Activated CD8-positive, alpha-beta T cell treated with anti-CD3 and anti-CD28 coated beads, Interleukin-2, amount 10 ng/mL, durations not matched to agents 7 days and 5 days (primary cell): ENCODE results near the gene IFNL4. TPM values are rescaled to one million over a fixed set of nuclear protein-coding genes. Genes with fewer than 3 reads are reported as not detected.
"Not testable (repeated sequence)": the region's sequence is repeated elsewhere in the genome, so short reads cannot be mapped to it uniquely, and the experiment has no call there.

Experiments
- ATAC-seq: fragments of 150-1000 bp; cut with Tn5 transposase; one replicate; pipeline ENCODE4 v1.10.0; 2021; ENCODE audit warnings: moderate library complexity
- CTCF ChIA-PET: fragments of 350-600 bp; sonication (Branson Sonifier 250); formaldehyde crosslinking; loops from one replicate; lab custom pipeline; 2021; ENCODE audit warnings: antibody characterized with exemption; lab: Charles Lee
- POLR2A ChIA-PET: fragments of 350-600 bp; sonication (Branson Sonifier 250); formaldehyde crosslinking; loops from one replicate; lab custom pipeline; 2021; ENCODE audit warnings: antibody characterized with exemption; lab: Charles Lee
- DNase-seq: peaks from one replicate; pipeline ENCODE4 v3.0.0-alpha.2; 2020
- H3K27ac Mint-ChIP-seq: one replicate; pipeline ENCODE4 v1.8.0; 2021; ENCODE audit warnings: mild to moderate bottlenecking, mixed read lengths
- H3K27me3 Mint-ChIP-seq: one replicate; pipeline ENCODE4 v1.8.0; 2021; ENCODE audit warnings: low read depth, mixed read lengths
- H3K36me3 Mint-ChIP-seq: one replicate; pipeline ENCODE4 v1.8.0; 2021; ENCODE audit warnings: low read depth, mixed read lengths
- H3K4me1 Mint-ChIP-seq: one replicate; pipeline ENCODE4 v1.8.0; 2021; ENCODE audit warnings: low read depth, mixed read lengths
- H3K4me3 Mint-ChIP-seq: one replicate; pipeline ENCODE4 v1.8.0; 2021; ENCODE audit warnings: mild to moderate bottlenecking, mixed read lengths
- H3K9me3 Mint-ChIP-seq: one replicate; pipeline ENCODE4 v1.8.0; 2022; ENCODE audit warnings: mixed read lengths; ENCODE audit not compliant: insufficient read depth
- total RNA-seq, 2 experiments: library from RNA; stranded (reverse); gene quantifications; one replicate each; pipeline ENCODE4 v1.2.3, GENCODE V29; 2021

IFNL4 gene
- total RNA-seq, 2 experiments from 2014 or later: not detected

DNA sequence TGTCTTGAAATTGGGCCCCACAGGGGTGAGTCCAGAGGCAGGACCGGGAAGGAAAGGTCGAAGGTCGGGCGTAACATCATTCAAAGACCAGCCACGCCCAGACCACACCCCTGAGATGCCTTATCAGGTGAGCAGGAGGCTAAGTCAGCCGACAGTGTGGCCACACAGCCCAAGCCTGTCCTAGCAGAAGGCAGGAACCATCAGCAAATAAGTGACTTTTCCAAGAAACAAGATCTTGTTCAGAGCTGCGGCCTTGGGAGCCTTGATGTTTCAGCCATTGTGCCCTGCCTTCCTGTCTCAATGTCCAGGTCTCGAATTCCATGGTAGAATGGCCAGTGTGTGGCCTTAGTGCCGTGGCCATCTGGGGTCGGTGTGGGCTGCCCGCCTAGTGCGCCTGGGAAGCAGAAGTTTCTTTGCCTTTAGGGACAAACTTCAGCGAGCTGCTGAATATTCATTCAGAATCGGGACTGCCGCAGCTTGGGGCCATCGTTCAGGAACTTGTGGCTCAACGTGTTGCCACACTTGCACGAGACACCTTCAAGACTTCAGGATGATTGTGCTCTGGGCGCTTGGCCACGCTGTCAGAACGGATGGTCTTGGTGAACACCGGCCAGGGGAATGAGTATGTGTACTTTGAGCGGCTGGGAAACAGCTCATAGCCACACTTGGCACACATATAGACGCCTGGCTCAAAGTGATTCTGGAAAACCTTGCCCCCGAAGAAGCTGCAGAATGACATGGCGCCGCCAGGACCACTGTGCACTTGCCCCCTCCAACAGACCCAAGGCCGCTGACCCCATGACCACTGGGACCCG is 6.1 kb upstream of the IFNL4 start:
- ChIA-PET CTCF (no interaction called here), POLR2A (no interaction called here)
- DNase-seq (no peak), ATAC-seq (no peak)
- Mint-ChIP-seq H3K27ac (no peak overlapping the region), H3K4me1 (peaks cover 13% of the 10 kb centered on the region), H3K27me3 (peaks cover 11% of the 10 kb centered on the region), H3K4me3 (no peak overlapping the region), H3K36me3 (no peaks in the 10 kb centered on the region), H3K9me3 (no peaks in the 10 kb centered on the region)

DNA sequence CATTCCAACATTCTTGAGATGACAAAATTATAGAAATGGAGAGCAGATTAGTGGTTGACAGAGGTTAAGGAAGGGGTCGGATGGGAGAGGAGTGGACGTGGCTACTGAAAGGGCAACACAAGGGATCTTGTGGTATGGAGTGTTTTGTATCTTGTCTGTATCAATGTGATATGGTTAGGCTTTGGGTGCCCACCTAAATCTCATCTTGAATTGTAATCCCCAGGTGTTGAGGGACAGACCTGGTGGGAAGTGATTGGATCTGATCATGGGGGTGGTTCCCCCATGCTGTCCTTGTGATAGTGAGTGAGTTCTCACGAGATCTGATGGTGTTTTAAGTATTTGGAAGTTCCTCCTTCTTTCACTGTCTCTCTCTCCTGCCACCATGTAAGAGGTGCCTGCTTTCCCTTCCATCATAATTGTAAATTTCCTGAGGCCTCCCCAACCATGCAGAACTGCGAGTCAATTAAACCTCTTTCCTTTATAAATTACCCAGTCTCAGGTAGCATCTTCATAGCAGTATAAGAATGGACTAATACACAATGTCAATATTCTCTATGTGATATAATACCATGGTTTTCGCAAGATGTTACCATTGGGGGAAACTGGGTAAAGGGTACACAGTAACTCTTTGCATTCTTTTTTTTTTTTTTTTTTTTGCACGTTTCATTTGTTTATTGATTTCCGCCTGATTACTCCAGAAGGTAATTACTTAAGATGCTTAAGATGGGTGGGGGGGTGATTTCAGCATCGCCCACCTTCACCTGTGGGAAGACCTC is 4.9 kb upstream of the IFNL4 start:
- ChIA-PET CTCF (no interaction called here), POLR2A (no interaction called here)
- Mint-ChIP-seq H3K4me3 (no peak overlapping the region), H3K9me3 (no peaks in the 10 kb centered on the region), H3K4me1 (peaks cover 13% of the 10 kb centered on the region), H3K27me3 (peaks cover 12% of the 10 kb centered on the region), H3K27ac (no peak overlapping the region), H3K36me3 (no peaks in the 10 kb centered on the region)
- DNase-seq (no peak), ATAC-seq (no peak)

DNA sequence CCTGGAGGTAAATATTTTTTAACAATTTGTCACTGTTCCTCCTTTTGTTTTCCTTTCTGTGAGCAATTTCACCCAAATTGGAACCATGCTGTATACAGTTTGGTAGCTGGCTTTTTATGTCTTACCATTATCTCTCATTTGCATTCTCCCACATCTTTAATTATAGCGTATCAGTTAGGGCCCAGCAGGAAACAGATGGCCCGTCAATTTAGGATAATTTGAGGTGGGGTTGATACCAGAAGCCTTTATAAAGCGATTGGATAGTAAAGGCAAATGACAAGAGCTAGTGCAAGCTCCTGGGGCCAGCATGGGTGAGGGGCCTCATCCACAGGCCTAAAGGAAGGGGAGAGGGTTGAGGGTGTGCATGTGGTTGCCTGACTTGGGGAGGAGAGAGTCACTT is 3.8 kb upstream of the IFNL4 start:
- Mint-ChIP-seq H3K4me1 (peaks cover 13% of the 10 kb centered on the region), H3K27me3 (peaks cover 12% of the 10 kb centered on the region), H3K9me3 (no peaks in the 10 kb centered on the region), H3K4me3 (no peak overlapping the region), H3K27ac (no peak overlapping the region), H3K36me3 (no peaks in the 10 kb centered on the region)
- ChIA-PET POLR2A (no interaction called here), CTCF (interaction anchor here (1.5 kb wide), 1 partner anchor 9 kb away, joined by 3 read pairs; no protein-coding TSS in a partner anchor)
- DNase-seq: no peak
- ATAC-seq: no peak

DNA sequence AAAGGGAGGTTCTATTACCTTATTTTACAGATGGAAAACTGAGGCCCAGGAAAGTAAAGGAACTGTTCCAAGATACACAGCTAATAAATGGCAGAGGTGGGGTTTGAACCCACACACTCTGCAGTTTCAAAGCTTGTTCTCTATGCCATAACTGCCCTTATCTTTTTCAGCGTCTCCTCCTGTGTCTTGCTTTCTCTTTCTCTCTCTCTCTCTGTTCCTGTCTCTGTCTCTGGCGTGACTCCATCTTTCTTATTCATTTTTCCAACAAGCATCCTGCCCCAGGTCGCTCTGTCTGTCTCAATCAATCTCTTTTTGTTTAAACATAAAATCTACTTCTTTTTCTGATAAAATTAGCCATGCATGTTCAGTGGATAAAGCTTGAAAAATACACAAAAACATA is 3.2 kb upstream of the IFNL4 start:
- no peak for ATAC-seq
- no peaks in the 10 kb centered on the region for H3K36me3 Mint-ChIP-seq
- CTCF ChIA-PET: interaction anchor here (1.5 kb wide), 1 partner anchor 10 kb away, joined by 3 read pairs; no protein-coding TSS in a partner anchor
- peaks cover 11% of the 10 kb centered on the region for H3K27me3 Mint-ChIP-seq
- H3K9me3 Mint-ChIP-seq: no peaks in the 10 kb centered on the region
- no peak overlapping the region for H3K27ac Mint-ChIP-seq
- H3K4me1 Mint-ChIP-seq: peaks cover 17% of the 10 kb centered on the region
- DNase-seq: no peak
- no peak overlapping the region for H3K4me3 Mint-ChIP-seq
- POLR2A ChIA-PET: no interaction called here

DNA sequence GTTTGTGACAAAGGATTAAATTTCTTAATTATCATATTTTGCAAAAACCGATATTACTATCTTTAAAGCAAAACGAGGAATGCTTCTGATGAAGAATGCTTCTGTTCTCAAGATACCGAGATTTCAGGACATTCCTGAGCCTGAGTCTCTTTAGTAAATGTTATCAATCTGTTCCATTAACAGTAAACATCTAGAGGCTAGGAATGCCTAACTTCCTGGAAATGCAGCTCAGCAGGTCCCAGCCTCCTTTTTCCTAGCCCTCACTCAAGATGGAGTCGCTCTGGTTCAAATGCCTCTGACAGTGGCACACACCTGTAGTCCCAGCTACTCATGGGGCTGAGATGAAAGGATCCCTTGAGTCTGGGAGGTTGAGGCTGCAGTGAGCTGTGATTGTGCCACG is 2.4 kb upstream of the IFNL4 start:
- DNase-seq: no peak
- H3K36me3 Mint-ChIP-seq: no peaks in the 10 kb centered on the region
- ATAC-seq: no peak
- no peaks in the 10 kb centered on the region for H3K9me3 Mint-ChIP-seq
- H3K27ac Mint-ChIP-seq: no peak overlapping the region
- ChIA-PET POLR2A (no interaction called here), CTCF (interaction anchor here (1.5 kb wide), 1 partner anchor 11 kb away, joined by 3 read pairs; no protein-coding TSS in a partner anchor)
- H3K4me1 Mint-ChIP-seq: peaks cover 18% of the 10 kb centered on the region
- H3K27me3 Mint-ChIP-seq: peaks cover 12% of the 10 kb centered on the region
- no peak overlapping the region for H3K4me3 Mint-ChIP-seq

DNA sequence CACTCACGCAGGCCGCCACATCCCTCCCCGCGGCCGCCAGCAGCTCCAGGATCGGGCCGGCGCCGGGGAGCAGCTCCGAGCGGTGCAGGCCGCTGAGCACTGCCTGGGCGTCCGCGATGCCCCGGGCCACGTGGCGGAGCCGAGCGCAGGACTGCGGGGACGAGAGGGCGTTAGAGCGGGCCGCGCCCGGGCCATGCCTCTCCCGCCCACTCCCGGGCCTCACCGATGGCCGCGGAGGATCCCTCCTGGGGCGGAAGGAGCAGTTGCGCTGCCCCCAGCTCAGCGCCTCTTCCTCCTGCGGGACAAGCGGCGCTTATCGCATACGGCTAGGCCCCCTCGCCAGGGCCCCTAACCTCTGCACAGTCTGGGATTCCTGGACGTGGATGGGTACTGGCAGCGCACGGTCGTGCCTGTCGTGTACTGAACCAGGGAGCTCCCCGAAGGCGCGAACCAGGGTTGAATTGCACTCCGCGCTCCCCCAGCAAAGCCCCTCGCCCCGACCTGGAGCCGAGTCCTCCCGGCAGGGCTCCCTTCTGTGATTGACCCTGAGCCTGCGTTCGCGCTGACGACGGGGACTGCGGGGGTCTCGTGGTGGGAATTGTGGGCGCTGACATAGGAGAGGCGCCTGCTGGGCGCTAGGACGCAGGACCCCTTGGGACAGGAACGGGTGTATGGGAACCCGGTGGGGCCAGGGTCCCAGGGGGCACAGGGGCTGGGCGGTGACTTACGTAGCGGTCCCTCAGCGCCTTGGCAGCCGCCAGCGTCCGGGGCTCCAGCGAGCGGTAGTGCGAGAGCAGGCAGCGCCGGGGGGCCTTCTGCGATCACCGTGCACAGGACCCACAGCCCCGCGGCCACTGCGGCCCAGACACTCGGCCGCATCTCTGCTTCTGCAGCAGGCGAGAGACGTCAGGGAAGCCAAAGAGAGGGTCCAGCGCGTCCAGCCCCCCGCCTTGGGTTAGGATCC is 673 bp downstream of the IFNL4 start:
- H3K36me3 Mint-ChIP-seq: no peaks in the 10 kb centered on the region
- DNase-seq: no peak
- POLR2A ChIA-PET: no interaction called here
- H3K27ac Mint-ChIP-seq: no peak overlapping the region
- H3K4me1 Mint-ChIP-seq: peaks cover 17% of the 10 kb centered on the region
- ATAC-seq: peak; percentile 42
- H3K4me3 Mint-ChIP-seq: no peak overlapping the region
- H3K27me3 Mint-ChIP-seq: peaks cover 7% of the 10 kb centered on the region
- CTCF ChIA-PET: no interaction called here
- no peaks in the 10 kb centered on the region for H3K9me3 Mint-ChIP-seq

DNA sequence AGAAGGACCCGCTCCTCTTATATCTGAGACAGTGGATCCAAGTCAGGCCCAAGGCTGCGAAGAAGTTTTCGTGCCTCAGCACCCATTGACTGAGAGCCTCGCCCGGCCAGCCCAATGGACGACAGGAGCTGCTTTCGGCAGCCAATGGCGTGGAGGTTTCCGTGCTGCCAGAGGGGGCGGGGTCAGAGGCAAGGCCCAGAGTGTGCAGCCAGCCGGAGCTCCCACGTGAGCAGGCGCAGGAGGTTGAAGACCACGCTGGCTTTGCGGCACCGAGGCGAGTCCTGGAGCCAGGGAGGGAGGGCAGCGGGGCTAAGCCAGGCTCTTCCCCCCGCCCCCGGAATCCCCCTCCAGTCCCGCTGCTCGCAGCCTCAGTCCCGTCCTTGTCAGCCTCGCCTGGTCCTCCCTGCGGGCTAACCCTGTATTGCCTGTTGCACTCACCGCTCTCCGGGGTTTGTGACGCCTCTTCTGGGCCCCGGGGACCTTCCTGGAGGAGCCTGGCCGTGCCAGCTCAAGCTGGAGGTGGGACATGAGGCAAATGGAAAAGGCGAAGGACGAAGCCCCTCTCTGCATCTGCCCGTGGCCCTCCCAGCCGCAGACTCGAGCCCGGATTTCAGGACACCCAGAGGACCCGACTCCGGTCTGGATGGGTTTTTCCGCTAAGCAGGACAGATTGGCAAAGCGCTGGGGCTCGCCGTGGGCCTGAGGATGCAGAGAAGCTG is 1.5 kb downstream of the IFNL4 start:
- H3K4me3 Mint-ChIP-seq: peak overlapping the region; percentile 23
- CTCF ChIA-PET: no interaction called here
- ATAC-seq: peak; percentile 37

DNA sequence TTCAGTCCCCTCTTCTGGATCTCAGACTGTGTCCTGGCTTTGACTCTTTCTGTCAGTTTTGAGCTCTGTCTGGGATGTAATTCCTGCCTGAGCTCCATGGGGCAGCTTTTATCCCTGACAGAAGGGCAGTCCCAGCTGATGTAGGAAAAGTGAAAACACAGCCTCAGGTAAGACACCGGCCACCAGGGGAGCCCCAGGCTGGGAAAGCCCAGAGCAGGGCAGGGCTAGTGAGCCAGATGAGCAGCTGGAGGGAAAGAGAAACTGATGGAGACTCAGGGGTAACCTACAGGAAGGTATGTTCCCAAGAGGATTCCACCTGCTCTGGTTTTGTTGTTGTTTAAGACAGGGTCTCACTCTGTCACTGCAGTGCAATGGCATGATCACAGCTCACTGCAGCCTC is 3.5 kb downstream of the IFNL4 start:
- H3K27ac Mint-ChIP-seq, H3K27me3 Mint-ChIP-seq, H3K4me1 Mint-ChIP-seq, H3K4me3 Mint-ChIP-seq, CTCF ChIA-PET, H3K9me3 Mint-ChIP-seq, DNase-seq, H3K36me3 Mint-ChIP-seq: not testable (repeated sequence)
- peak; percentile 81 for ATAC-seq
- POLR2A ChIA-PET: interaction anchor here (0.7 kb wide), 1 partner anchor 119 kb away, joined by 3 read pairs; no protein-coding TSS in a partner anchor

More for the DNA sequence above, 1.5 kb downstream of the IFNL4 start:
- Mint-ChIP-seq H3K27ac (no peak overlapping the region), H3K27me3 (peaks cover 7% of the 10 kb centered on the region), H3K4me1 (peaks cover 9% of the 10 kb centered on the region), H3K9me3 (no peaks in the 10 kb centered on the region), H3K36me3 (no peaks in the 10 kb centered on the region)
- POLR2A ChIA-PET: no interaction called here
- DNase-seq: no peak

DNA sequence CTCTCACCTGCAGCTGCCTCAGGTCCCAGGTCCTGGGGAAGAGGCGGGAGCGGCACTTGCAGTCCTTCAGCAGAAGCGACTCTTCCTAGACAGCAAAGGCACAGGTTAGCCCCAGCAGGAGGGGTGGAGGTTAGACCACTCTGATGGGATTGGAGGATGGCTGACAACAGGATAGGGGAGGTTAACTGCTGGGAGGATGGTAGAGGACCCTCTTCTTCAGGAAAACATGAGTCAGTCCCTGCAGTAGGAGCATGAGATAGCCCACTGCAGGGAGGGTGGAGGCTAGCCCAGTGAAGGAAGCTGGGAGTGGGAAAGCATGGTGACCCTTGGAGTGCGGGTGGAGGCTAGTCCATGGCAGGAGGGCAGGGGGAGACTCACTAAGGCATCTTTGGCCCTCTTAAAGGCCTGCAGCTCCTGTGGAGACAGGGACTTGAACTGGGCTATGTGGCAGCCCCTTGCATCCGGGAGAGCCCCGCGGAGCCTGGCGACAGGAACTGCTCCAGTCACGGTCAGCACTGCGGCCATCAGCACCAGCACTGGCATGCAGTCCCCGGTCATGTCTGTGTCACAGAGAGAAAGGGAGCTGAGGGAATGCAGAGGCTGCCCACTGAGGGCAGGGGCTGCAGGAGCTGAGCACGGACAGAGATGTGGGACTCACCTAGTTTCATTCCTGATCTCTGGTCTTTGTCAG is 4.1 kb downstream of the IFNL4 start, which contains the start of gene IFNL3:
TSS of gene IFNL3 (minus strand) at position 597 of the 691 bp plus-strand sequence. CDS start at position 558, 39 bp downstream.
- CTCF ChIA-PET, H3K36me3 Mint-ChIP-seq, POLR2A ChIA-PET, DNase-seq, H3K9me3 Mint-ChIP-seq, H3K27me3 Mint-ChIP-seq, H3K4me1 Mint-ChIP-seq, ATAC-seq, H3K4me3 Mint-ChIP-seq, H3K27ac Mint-ChIP-seq: not testable (repeated sequence)

DNA sequence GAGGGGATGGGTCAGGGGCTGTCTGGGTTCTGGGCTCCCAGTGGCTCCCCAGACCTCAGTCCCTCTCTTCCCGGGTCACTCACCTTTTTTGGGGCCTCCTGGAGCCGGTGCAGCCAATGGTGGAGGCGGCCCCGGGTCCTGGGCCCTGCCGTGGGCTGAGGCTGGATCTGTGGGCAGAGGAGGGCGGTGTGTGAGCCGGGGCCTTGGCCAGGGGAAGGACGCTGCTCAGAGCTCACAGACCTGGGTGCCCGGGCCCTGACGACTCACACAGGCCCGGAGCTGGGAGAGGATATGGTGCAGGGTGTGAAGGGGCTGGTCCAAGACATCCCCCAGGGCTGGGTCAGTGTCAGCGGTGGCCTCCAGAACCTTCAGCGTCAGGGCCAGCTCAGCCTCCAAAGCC is 4.9 kb downstream of the IFNL4 start:
- POLR2A ChIA-PET, H3K9me3 Mint-ChIP-seq, DNase-seq, H3K27ac Mint-ChIP-seq, CTCF ChIA-PET, ATAC-seq, H3K4me1 Mint-ChIP-seq, H3K36me3 Mint-ChIP-seq, H3K4me3 Mint-ChIP-seq, H3K27me3 Mint-ChIP-seq: not testable (repeated sequence)
